ENCODE measurements around the gene CCNG2.

The CCNG2 gene

GRCh38 chr4:77193511-77194102 is 36.6 kb downstream of the CCNG2 start:
- DNase-seq (ENCODE audit: insufficient read length, low spot score) (no peak), FAIRE-seq (no peak)
- TF ChIP-seq CTCF (IDR thresholded peaks at IDR 0.05; ENCODE audit: insufficient read depth, missing control alignments), result no peak

GRCh38 chr4:77194366-77194765 is 37.4 kb downstream of the CCNG2 start:
- TF ChIP-seq CTCF (IDR thresholded peaks at IDR 0.05; ENCODE audit: insufficient read depth, missing control alignments), result no peak
- FAIRE-seq (no peak), DNase-seq (ENCODE audit: insufficient read length, low spot score) (no peak)

GRCh38 chr4:77194989-77195388 is 38.0 kb downstream of the CCNG2 start:
- DNase-seq (ENCODE audit: insufficient read length, low spot score) (no peak), FAIRE-seq (peak; percentile 29)
- no peak for TF ChIP-seq CTCF (IDR thresholded peaks at IDR 0.05; ENCODE audit: insufficient read depth, missing control alignments)

- no peak for DNase-seq (ENCODE audit: insufficient read length, low spot score)
- TF ChIP-seq CTCF (IDR thresholded peaks at IDR 0.05; ENCODE audit: insufficient read depth, missing control alignments), result no peak
- FAIRE-seq, result no peak
Observed at GRCh38 chr4:77196866-77197265, 39.9 kb downstream of the CCNG2 start.

- TF ChIP-seq CTCF (IDR thresholded peaks at IDR 0.05; ENCODE audit: insufficient read depth, missing control alignments), result no peak
- DNase-seq (ENCODE audit: insufficient read length, low spot score) (no peak), FAIRE-seq (no peak)
Observed at GRCh38 chr4:77197361-77197760, 40.4 kb downstream of the CCNG2 start.

GRCh38 chr4:77197831-77198230 is 40.8 kb downstream of the CCNG2 start:
- peak; percentile 6 for FAIRE-seq
- TF ChIP-seq CTCF (IDR thresholded peaks at IDR 0.05; ENCODE audit: insufficient read depth, missing control alignments), result no peak
- DNase-seq (ENCODE audit: insufficient read length, low spot score), result no peak

- FAIRE-seq, result no peak
- no peak for TF ChIP-seq CTCF (IDR thresholded peaks at IDR 0.05; ENCODE audit: insufficient read depth, missing control alignments)
Observed at GRCh38 chr4:77199276-77199675, 42.3 kb downstream of the CCNG2 start.

More at GRCh38 chr4:77199276-77199675, 42.3 kb downstream of the CCNG2 start:
- no peak for DNase-seq (ENCODE audit: insufficient read length, low spot score)

Measured in D721Med (cell line).